Stimulated activated effector memory CD8-positive, alpha-beta T cell treated with anti-CD3 and anti-CD28 coated beads, Interleukin-12 subunit alpha, Interleukin-12 subunit beta, amount 100 ng/mL, for 72 hours (primary cell): ENCODE results near the gene STX1A.
"Not testable (repeated sequence)": the region's sequence is repeated elsewhere in the genome, so short reads cannot be mapped to it uniquely, and the experiment has no call there.

Experiments used
- ATAC-seq: fragments of 150-1000 bp; cut with Tn5 transposase; 2 replicates; pipeline ENCODE4 v1.10.0; 2021
- DNase-seq, 2 donors: peaks; one replicate each; pipeline ENCODE4 v3.0.0; 2021 to 2022; ENCODE audit warnings: low spot score in 2 of 2
- H3K27ac Mint-ChIP-seq: one replicate; pipeline ENCODE4 v1.8.0; 2022; ENCODE audit warnings: mild to moderate bottlenecking, mixed read lengths
- H3K36me3 Mint-ChIP-seq: one replicate; pipeline ENCODE4 v1.8.0; 2022; ENCODE audit warnings: mild to moderate bottlenecking, mixed read lengths
- H3K4me1 Mint-ChIP-seq: one replicate; pipeline ENCODE4 v1.8.0; 2022; ENCODE audit warnings: mixed read lengths
- H3K4me3 Mint-ChIP-seq: one replicate; pipeline ENCODE4 v1.8.0; 2022; ENCODE audit warnings: mild to moderate bottlenecking, mixed read lengths
- H3K9me3 Mint-ChIP-seq: one replicate; pipeline ENCODE4 v1.8.0; 2022; ENCODE audit warnings: mixed read lengths

STX1A gene

GRCh38 chr7:73739387-73739767, 19.9 kb upstream of the STX1A start:
- Mint-ChIP-seq H3K4me1 (peaks cover 28% of the 10 kb centered on the region), H3K36me3 (peaks cover 16% of the 10 kb centered on the region), H3K4me3 (peak overlapping the region; percentile 91), H3K9me3 (no peaks in the 10 kb centered on the region), H3K27ac (peak overlapping the region; percentile 89)
- DNase-seq (no peak), ATAC-seq (no peak)

GRCh38 chr7:73738612-73739386, 19.3 kb upstream of the STX1A start, which contains the start of gene ABHD11:
Gene ABHD11 (minus strand): TSS chr7:73738802. CDS start chr7:73738770, 32 bp downstream.
- H3K4me1 Mint-ChIP-seq, result peaks cover 29% of the 10 kb centered on the region
- peak within 1 kb of the TSS; percentile 89 for H3K27ac Mint-ChIP-seq
- DNase-seq (peak; percentile 97 to 99), ATAC-seq (peak; percentile 92)
- no peaks in the 10 kb centered on the region for H3K9me3 Mint-ChIP-seq
- peaks cover 16% of the 10 kb centered on the region for H3K36me3 Mint-ChIP-seq
- peak within 1 kb of the TSS; percentile 91 for H3K4me3 Mint-ChIP-seq

GRCh38 chr7:73738220-73738611, 18.7 kb upstream of the STX1A start:
- peak; percentile 9 for ATAC-seq
- DNase-seq, result peak; percentile 49 to 77
- Mint-ChIP-seq H3K4me1 (peaks cover 29% of the 10 kb centered on the region), H3K9me3 (no peaks in the 10 kb centered on the region), H3K36me3 (peaks cover 16% of the 10 kb centered on the region), H3K27ac (peak overlapping the region; percentile 89), H3K4me3 (peak overlapping the region; percentile 91)

DNA sequence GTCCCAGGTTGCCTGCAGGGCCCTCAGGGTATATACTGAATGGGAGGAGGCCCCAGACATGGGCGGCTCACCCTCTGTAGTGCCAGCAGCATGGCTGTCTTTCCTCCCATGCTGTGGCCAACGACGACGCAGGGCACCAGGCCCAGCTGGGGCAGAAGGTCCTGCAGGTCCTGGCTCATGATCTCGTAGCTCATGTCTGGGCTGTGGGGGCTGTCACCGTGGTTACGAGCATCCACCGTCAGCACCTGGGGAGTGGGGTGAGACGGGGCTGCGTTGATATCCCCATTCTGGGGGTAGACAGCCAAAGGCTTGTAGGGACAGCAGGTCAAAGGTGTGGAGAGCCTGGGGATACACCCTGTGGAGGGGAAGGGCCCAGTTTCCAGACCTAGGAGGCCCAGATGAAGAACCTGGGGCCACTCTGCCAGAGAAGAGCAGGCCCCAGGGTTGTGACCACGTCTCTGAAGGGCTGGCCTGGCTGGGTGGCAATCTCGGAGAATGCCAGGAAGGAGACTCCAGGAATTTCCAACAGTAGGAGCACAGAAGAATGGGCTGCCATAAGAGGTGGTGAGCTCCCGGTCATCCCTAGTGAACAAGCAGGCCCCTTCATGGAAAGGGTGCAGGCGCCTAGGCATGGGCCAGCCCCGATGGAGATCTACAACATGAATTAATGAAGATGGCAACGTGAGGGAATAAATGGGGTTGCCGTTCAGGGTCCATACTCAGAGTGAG, 18.2 kb upstream of the STX1A start:
- ATAC-seq (no peak), DNase-seq (no peak)
- Mint-ChIP-seq H3K36me3 (peaks cover 16% of the 10 kb centered on the region), H3K4me1 (peaks cover 29% of the 10 kb centered on the region), H3K9me3 (no peaks in the 10 kb centered on the region), H3K27ac (peak overlapping the region; percentile 89), H3K4me3 (peak overlapping the region; percentile 91)

DNA sequence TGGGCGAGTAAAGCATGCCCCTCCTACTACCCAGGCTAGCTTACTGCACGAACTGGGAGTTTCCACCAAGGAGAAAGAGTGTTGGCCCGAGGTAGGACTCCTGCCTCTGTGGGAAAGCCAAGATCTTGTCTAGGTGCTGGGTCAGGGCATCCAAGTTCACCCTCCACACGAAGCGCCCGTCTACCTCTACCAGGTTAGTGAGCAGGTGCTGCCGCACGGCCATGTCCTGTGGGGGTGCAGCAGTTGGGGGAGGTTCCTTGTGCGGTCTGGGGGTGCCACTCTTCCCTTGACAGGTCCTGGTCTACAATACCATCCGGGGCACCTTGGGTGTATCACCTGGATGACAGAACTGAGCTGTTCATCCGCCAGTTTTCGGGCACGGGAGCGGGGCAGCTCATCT, 17.4 kb upstream of the STX1A start:
- Mint-ChIP-seq H3K27ac (no peak overlapping the region), H3K4me3 (peak overlapping the region; percentile 91), H3K4me1 (peaks cover 29% of the 10 kb centered on the region), H3K36me3 (peaks cover 16% of the 10 kb centered on the region), H3K9me3 (no peaks in the 10 kb centered on the region)
- no peak for DNase-seq
- no peak for ATAC-seq

DNA sequence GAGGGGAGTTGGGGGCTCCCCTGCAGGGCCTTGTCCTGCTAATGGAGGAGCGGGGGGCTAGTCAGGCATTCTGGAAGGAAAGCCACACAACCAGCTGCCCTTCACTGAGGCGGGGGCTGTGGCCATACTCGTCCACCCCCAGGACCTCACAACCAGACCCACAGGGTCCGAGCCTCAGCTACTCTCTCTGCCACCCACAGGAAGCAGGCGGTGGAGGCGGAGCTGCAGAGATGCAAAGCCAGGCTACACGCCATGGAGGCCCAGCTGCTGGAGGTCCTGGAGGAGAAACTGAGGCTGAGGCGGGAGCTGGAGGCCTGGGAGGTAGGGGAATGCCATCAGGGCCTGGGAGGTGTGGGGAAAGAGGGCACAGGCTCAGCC, 16.0 kb upstream of the STX1A start:
- H3K4me1 Mint-ChIP-seq, result peaks cover 29% of the 10 kb centered on the region
- no peak overlapping the region for H3K27ac Mint-ChIP-seq
- DNase-seq (no peak), ATAC-seq (no peak)
- H3K9me3 Mint-ChIP-seq, result no peaks in the 10 kb centered on the region
- H3K4me3 Mint-ChIP-seq, result no peak overlapping the region
- H3K36me3 Mint-ChIP-seq, result peaks cover 16% of the 10 kb centered on the region

DNA sequence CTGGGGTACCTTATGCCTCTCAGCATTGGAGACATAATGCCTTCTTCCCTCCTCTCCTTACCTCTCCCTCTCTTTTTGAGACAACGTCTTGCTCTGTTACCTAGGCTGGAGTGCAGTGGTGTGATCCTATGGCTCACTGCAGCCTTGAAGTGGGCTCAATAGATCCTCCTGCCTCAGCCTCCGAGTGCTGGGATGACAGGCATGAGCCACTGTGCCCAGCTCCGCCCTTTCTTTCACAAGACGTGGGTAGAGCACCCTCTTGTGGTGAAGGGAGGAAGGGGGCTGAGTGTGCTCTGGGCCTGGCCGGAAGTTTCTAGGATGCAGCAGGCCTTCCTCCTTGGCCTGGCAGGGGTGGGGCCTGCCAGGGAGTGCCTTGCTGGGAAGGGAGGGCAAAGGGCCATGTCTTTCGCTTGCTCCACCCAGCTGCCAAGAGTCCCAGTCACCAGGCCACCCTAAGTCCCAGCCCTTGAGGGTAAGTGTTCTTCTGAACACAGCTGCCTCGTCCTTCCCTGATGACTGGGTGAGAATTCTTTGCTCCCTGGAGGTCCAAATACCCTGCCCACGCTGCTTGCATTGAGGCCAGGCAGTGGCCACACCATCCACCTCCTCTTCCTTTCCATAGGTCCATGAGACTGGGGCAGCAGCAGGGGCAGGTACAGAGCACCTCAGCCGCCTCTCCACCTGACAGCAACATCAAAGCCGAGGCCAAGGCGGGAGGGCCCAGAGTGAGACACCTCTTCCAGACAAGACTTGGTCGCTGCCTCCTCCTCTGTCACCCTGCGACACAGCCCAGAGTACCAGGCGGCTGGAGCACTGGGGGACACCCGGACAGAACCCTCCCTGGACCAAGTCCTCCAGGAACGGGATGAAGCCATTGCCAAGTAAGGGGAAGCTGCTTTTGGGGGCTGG, 15.4 kb upstream of the STX1A start:
- peaks cover 29% of the 10 kb centered on the region for H3K4me1 Mint-ChIP-seq
- H3K27ac Mint-ChIP-seq, result peak overlapping the region; percentile 3
- DNase-seq, result peak; percentile 72 to 89
- no peak overlapping the region for H3K4me3 Mint-ChIP-seq
- no peaks in the 10 kb centered on the region for H3K9me3 Mint-ChIP-seq
- peaks cover 16% of the 10 kb centered on the region for H3K36me3 Mint-ChIP-seq
- peak; percentile 73 for ATAC-seq

DNA sequence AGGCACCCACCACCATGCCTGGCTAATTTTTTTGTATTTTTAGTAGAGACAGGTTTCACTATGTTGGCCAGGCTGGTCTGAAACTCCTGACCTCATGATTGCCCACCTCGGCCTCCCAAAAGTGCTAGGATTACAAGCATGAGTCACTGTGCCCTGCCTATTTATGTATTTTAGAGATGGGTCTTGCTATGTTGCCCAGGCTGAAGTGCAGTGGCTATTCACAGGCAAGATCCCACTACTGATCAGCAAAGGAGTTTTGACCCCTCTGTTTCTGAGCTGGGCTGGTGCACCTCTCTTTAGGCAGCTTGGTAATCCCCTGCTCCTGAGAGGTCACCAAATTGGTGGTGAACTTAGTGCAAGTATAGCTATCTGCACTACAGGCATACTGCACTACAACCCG, 12.9 kb upstream of the STX1A start:
- ATAC-seq (no peak), DNase-seq (no peak)
- no peaks in the 10 kb centered on the region for H3K9me3 Mint-ChIP-seq
- H3K4me1 Mint-ChIP-seq, result peaks cover 14% of the 10 kb centered on the region
- no peak overlapping the region for H3K4me3 Mint-ChIP-seq
- no peak overlapping the region for H3K27ac Mint-ChIP-seq
- peaks cover 14% of the 10 kb centered on the region for H3K36me3 Mint-ChIP-seq

DNA sequence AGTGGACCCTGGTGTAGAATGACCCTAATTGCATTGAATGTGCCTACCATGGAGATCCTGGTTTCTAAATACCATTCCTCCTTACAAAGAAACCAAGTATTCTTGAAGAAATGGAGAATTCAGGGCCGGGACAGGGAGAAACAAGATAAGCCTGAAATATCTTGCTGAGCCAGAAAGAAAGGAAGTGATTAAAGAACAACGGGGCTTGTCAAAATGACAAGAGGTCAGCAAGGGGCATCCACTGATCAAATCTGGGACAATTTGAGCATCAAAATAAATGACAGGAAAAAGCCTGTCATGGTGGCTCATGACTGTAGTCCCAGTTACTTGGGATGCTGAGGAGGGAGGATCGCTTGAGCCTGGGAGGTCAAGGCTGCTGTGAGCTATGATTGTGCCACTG, 11.0 kb upstream of the STX1A start:
- Mint-ChIP-seq H3K4me1 (peaks cover 10% of the 10 kb centered on the region), H3K4me3 (no peak overlapping the region), H3K27ac (no peak overlapping the region), H3K9me3 (no peaks in the 10 kb centered on the region), H3K36me3 (no peaks in the 10 kb centered on the region)
- DNase-seq (no peak), ATAC-seq (no peak)

- H3K9me3 Mint-ChIP-seq, result no peaks in the 10 kb centered on the region
- DNase-seq, result no peak
- no peaks in the 10 kb centered on the region for H3K36me3 Mint-ChIP-seq
- ATAC-seq, result no peak
- H3K4me1 Mint-ChIP-seq, result no peaks in the 10 kb centered on the region
- no peak overlapping the region for H3K27ac Mint-ChIP-seq
- no peak overlapping the region for H3K4me3 Mint-ChIP-seq
Observed at GRCh38 chr7:73728551-73728950, 9.1 kb upstream of the STX1A start.

DNA sequence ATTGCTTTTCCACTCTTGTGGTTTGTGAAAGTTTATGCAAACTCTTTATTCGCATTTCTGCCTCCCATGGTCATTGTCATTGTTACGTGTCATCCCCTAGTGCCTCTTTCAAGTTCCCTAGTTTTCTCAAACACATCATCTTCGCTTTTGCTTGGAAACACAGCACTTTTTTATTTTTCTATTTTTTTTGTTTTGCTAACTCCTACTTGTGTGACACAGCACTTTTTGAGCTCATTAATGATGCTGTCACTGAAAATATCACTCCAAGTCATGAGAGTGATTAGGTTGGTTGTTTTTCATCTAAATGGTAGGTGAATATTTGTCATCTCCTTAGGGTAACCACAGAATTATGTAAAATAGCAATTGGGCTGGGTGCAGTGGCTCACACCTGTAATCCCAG, 8.5 kb upstream of the STX1A start:
- no peaks in the 10 kb centered on the region for H3K9me3 Mint-ChIP-seq
- H3K4me3 Mint-ChIP-seq, result no peak overlapping the region
- no peak for ATAC-seq
- H3K36me3 Mint-ChIP-seq, result no peaks in the 10 kb centered on the region
- no peak for DNase-seq
- H3K27ac Mint-ChIP-seq, result no peak overlapping the region
- H3K4me1 Mint-ChIP-seq, result no peaks in the 10 kb centered on the region

DNA sequence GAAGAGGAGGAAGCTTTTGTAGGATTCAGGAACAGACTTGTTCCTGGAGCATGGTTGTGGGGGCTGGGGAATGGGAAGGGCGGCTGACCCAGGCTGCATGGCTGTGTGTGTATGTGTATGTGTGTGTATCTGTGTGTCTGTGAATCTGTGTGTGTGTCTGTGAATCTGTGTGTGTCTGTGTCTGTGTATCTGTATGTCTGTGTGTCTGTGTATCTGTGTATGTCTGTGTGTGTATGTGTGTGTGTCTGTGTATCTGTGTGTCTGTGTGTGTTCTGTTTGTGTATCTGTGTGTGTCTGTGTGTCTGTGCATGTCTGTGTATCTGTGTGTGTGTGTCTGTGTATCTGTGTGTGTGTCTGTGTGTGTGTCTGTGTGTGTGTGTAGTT, 6.6 kb upstream of the STX1A start:
- peak; percentile 39 for ATAC-seq
- Mint-ChIP-seq H3K36me3 (no peaks in the 10 kb centered on the region), H3K4me1 (no peaks in the 10 kb centered on the region), H3K27ac (no peak overlapping the region), H3K4me3 (no peak overlapping the region), H3K9me3 (no peaks in the 10 kb centered on the region)
- DNase-seq, result no peak

- DNase-seq (no peak), ATAC-seq (no peak)
- H3K9me3 Mint-ChIP-seq, result no peaks in the 10 kb centered on the region
- H3K4me3 Mint-ChIP-seq, result no peak overlapping the region
- no peak overlapping the region for H3K27ac Mint-ChIP-seq
- H3K36me3 Mint-ChIP-seq, result peaks cover 6% of the 10 kb centered on the region
- peaks cover 7% of the 10 kb centered on the region for H3K4me1 Mint-ChIP-seq
Observed at GRCh38 chr7:73723813-73724212, 4.3 kb upstream of the STX1A start.

DNA sequence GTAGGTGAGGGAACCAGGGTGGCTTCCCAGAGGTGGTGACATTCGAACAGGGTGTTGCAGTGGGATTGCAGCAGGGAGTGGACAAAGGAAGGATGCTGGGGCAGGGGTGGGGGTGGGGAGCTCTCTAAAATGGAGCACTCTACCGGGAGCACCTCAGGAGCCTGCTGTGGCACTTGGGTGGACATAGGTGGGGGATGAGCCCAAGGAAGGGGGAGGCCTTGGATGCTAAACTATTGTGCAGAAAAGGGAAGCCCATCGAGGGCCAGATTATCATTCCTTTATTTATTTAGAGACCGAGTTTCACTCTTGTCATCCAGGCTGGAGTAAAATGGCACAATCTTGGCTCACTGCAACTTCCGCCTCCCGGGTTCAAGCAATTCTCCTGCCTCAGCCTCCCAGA, 3.3 kb upstream of the STX1A start:
- Mint-ChIP-seq H3K4me1 (peaks cover 15% of the 10 kb centered on the region), H3K36me3 (peaks cover 12% of the 10 kb centered on the region), H3K4me3 (no peak overlapping the region), H3K9me3 (no peaks in the 10 kb centered on the region), H3K27ac (no peak overlapping the region)
- ATAC-seq, result no peak
- no peak for DNase-seq

DNA sequence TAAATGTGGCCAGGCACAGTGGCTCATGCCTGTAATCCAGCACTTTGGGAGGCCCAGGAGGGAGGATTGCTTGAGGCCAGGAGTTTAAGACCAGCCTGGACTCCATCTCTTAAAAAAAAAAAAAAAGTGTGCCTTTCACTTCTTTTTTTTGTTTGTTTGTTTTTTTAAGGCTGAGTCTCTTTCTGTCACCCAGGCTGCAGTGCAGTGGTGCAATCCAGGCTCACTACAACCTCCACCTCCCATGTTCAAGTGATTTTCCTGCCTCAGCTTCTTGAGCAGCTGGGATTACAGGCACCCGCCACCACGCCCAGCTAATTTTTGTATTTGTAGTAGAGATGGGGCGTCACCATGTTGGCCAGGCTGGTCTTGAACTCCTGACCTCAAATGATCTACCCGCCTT, 2.7 kb upstream of the STX1A start:
- H3K4me3 Mint-ChIP-seq, ATAC-seq, H3K27ac Mint-ChIP-seq, DNase-seq, H3K9me3 Mint-ChIP-seq: not testable (repeated sequence)
- H3K4me1 Mint-ChIP-seq, result peaks cover 21% of the 10 kb centered on the region
- peaks cover 14% of the 10 kb centered on the region for H3K36me3 Mint-ChIP-seq
